Fibroblast of skin of right biceps (primary cell): ENCODE results near the gene SKAP1.
"Not testable (repeated sequence)": the region's sequence is repeated elsewhere in the genome, so short reads cannot be mapped to it uniquely, and the experiment has no call there.

Source experiments
- DNase-seq: peaks from one replicate; pipeline ENCODE4 v3.0.0-alpha.2; 2013

Gene SKAP1

GRCh38 chr17:48409607-48410006 lies 20.4 kb downstream of the SKAP1 start:
- DNase-seq: no peak

DNA sequence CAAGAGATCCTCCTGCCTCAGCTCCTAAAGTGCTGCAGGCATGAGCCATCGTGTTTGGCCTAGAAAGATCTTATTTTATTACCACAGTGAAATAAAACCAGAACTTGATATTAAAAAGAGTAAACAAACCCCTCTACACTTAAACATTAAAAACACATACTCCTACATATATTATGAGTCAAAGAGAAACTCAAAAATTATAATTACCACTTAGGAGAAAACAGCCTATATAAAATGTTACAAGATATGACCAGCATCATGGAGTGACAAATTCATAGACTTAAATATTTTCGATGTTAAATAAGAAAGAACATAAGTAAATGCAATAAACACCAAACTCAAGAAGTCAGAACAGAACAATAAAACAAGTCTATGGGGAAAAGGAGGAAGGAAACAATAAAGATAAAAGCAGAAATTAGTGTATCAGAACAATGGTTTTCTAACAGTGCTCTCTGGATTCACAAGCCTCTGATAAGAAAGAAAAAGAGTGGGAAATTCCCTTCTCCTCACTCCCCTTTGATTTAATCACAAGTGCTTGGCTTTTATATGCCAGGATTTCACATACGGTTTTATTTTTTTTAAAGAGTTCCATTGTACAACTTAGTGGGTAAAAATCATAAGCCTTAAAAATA lies 23.0 kb downstream of the SKAP1 start:
- no peak for DNase-seq

DNA sequence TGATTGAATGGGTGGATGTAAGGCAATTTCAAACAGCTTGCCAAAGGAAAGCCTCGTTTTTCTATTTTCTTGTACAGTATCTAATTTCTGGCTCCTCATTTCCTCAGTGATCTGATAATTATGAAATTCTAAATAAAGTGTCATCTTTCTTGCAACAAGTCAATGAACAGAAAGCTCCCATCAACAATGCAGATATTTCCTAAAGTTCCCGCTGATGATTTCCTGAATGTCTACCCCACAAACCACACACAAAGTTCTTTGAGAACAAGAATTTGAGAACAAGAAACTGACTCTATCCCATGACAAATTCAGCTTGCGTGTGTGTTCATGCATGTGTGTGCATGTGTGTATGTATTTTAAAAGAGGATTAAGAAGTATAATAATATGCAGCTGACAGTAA lies 35.2 kb downstream of the SKAP1 start:
- DNase-seq: no peak

DNA sequence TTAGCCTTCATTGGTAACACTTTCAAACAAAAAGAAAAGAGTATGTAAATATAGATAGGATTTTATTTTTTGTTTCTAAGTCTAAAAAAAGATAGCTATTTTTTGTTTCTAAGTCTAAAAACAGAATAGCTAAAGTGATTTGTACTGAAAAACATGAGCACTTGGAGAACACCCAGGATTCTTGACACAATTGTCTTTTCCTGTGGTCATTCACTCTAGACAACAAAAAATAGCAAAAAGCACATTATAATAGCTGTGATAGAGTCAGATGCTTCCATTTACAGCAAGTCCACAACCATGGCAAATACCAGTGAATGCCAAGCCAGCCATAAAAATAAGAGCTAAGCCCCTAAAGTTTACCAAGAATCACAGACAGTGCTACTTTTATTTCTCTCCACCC lies 36.7 kb downstream of the SKAP1 start:
- peak; percentile 3 for DNase-seq

DNA sequence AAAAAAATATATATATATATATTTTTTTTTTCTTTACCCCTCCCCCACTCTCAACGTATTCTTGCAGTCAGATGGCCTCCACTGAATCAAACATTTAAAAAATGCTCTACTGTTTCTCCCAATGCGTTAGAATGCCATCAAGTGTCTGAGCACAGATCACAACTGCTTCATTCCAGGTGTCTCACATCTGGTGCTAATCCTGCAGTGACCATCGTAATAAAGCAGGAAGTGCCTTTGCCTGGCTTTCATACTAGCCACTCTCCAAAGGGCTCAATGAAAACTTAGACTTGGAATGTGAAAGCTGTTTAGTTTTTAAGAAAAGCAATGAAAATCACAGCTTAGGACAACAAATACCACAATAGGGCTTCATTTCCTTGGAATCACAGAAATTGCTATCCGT lies 37.2 kb downstream of the SKAP1 start:
- DNase-seq: no peak

GRCh38 chr17:48391444-48391843 lies 38.6 kb downstream of the SKAP1 start:
- no peak for DNase-seq

- no peak for DNase-seq
Observed at GRCh38 chr17:48389903-48390302, 40.1 kb downstream of the SKAP1 start.

DNA sequence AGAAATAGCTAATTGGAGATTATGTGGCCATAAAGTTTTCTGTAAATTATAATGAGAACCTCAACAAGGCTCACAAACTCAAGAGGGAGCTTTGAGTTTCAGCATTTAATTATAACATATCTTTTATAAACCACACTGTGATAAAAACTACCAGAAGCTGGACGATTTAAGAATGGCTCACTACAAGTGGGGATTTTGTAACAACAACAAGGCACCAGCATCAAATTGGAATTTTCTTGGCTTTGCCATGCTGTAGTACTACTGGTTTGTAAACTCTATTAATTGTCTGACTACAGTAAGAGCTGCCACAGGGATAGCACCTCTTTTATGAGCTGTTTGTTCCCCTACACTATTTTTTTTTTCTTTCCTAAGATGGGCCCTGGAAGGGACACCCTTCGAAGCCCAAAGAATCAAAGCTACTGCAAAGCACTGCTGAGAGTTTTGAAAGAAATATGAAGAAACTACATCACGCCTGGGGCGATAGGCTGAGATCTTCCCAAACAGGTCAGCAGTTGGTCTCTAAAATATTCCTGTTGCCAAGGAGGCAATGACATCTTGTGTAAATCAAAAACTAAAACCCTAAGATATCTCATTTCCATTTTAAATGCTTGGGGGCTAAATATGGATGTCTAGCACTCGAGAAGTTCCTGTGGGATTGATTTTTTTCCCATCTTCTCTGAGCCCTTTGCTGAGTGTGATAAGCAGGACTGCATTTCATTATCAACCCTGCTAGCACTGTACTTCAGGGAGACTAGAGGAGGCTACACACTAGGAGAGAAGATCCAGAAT lies 40.9 kb downstream of the SKAP1 start:
- DNase-seq: no peak

DNA sequence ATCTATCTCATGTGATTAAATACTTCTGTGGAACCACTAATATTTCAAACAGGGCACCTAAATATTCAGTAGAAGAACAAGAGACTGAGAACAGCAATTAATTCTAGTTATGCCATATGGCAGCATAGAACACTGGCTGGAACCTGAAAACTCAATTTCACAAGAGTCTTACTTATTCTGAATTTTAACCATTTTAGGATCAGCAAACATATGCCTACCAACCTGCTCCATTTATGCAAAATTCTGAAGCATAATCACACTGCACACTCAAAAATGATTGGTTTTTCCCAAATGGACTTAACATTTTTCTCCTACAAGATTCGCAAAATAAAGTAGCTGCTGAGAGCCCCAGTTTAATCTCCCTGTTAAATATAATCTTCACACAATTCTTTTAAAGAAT lies 43.2 kb downstream of the SKAP1 start:
- DNase-seq: no peak

DNA sequence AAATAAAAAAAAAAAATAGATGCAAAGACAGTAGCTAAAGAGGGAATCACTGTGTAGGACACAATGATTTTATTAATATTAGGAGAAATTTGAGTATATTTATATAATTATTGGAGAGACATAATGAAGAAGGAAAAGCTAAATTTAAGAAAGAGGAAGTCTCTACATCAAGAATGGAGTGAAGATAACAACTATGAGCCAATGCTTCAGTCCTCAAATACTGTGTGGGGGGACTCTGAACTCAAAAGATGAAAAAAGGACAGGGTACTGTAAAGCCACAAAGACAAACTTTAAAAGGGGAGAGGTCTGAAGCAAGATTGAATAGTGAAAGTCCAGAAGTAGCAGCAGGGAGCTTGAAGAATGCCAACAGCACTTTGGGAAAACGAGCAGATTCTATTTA lies 44.7 kb downstream of the SKAP1 start:
- no peak for DNase-seq

DNA sequence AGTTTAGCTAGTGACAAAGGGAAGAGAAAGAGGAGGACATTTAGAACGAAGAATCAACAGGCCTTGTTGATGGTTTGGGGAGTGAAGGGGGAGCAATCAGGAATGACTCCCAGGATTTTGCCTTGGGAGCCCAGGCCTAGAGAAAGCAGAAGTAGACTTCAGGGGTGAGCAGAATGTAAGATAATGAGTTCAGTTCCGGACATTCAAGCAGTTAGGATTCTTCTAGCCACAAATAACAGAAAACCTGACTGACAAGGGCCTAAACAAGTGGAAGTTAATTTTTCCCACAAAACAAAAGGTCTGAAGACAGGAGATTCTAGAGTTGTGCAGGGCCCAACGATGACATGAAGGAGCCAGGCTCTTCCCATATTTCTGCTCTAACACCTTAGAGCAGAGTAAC lies 45.9 kb downstream of the SKAP1 start:
- no peak for DNase-seq

GRCh38 chr17:48382989-48383388 lies 47.0 kb downstream of the SKAP1 start:
- DNase-seq: no peak

GRCh38 chr17:48378708-48379392 lies 51.2 kb downstream of the SKAP1 start:
- DNase-seq: no peak

DNA sequence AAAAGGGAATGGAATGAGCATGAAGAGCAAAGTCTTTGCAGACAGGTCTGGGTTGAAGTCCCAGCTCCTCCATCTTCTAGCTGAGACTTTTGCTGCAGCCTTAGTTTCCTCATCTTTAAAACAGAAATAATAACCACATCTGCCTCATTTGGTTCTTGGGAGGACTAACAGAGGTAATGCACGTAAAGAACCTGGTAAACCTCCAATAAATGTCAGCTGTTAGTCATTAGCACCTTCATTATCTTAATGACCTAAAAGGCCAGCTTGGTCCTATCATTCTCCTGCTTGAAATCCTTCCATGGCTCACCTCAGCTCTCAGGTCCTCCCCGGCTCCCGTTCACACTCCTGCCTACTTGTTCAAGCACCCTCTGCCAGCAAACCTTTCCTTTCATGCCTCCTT lies 51.8 kb downstream of the SKAP1 start:
- DNase-seq: no peak

GRCh38 chr17:48376682-48377325 lies 53.2 kb downstream of the SKAP1 start:
- DNase-seq: no peak

DNA sequence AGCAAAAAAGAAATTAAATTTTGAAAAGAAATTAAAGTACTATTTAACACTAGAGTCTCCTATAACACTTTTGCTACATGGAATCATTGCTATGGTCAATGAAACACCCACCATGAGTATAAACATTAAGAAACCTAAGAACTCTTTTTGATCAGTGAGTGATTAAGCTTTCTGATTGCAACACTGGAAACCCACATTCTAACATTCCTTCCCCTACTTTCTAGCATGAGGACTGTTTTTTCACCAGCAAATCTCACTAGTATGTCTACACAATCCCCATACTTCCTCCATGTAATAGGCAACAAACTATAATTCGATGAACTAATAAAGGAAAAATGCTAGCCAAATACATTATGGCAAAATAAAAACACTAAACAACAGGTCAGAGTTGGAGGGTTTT lies 54.7 kb downstream of the SKAP1 start:
- DNase-seq: peak; percentile 55

- no peak for DNase-seq
Observed at GRCh38 chr17:48374650-48375230, 55.3 kb downstream of the SKAP1 start.

- DNase-seq: no peak
Observed at GRCh38 chr17:48373883-48374282, 56.1 kb downstream of the SKAP1 start.

DNA sequence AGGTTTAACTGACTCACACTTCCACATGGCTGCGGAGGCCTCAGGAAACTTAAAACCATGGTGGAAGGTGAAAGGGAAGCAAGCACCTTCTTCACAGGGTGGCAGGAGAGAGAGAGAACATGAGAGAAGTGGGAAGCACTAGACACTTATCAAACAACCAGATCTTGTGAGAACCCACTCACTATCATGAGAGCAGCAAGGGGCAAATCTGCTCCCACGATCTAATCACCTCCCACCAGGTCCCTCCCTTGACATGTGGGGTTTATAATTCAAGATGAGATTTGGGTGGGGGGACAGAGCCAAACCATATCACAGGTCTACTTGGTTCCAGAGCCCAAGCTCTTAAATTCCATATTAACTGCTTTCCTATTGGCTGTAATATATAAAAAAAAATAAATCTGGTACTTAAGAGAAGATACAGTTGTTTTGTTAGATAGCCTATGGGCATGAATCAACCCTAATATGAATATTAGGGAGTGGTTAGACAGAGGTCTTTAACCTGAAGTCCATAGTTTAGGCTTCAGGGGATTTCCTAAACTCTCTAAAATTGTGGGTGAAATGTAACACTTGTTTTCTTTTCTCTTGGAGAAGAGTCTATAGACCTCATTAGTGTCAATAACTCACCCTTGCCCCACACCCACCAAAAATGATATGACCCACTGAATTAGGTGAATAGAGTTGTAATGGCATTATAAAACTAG lies 56.7 kb downstream of the SKAP1 start:
- DNase-seq: no peak

DNA sequence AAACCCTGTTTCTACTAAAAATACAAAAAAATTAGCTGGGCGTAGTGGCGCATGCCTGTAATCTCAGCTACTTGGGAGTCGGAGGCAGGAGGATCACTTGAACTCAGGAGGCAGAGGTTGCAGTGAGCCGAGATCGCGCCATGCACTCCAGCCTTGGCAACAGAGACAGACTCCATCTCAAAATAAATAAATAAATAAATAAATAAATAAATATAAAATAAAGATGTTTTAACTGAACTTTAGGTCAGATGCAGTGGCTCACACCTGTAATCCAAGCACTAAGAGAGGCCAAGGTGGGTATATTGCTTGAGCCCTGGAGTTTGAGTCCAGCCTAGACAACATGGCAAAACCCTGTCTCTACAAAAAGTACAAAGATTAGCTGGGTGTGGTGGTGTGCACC lies 61.0 kb downstream of the SKAP1 start:
- DNase-seq: not testable (repeated sequence)

DNA sequence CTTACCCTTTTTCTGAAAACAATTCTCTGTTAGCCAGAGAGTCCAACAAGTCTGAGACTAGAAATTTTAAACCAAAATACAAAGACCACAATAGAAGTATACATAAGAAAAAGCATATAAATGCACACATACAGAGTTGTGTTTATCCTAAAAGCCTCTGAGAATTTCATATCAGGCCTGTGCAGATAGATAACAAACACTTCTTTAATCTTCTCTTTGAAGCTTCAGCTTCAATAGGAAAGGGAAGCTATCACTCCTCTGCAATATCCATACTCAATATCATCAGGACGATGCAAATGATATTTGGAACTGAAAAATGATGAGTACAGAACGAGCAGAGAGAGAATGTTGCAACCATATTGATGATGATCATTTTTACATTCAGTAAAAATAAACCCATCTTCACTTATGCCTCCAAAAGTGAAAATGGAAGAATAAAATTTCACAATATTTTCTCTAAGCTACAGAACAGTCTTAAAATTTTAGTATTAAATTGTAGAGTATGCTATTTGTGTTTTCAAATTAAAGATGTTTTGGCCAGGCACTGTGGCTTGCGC lies 61.6 kb downstream of the SKAP1 start:
- no peak for DNase-seq

DNA sequence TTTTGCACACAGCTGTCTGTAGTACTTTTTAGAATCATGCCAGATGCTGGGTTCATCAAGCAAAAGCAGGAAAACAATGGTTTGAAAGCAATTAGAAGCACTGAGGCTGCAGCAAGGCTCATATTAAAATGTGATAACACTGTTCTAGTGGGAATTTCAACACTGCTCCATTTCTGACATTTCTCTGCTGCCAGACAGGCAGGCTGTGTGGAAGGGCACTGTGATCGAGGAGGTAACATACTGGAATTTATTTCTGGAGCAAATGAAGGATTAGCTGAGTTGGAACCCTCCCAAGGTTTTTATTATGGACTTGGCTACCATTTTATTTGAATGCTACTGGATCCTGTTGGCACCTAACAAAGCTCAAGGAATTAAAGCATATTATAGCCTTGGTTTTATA lies 66.9 kb downstream of the SKAP1 start:
- DNase-seq: no peak
